ENCODE measurements around the gene STXBP1. TPM values are rescaled to one million over a fixed set of nuclear protein-coding genes. Genes with fewer than 3 reads are reported as not detected.

STXBP1 gene
- polyA plus RNA-seq, 2 of the 4 experiments (the other 2 are of a cell fraction), result 13.3 to 22.6 TPM

GRCh38 chr9:127735530-127736185 lies 123.6 kb downstream of the STXBP1 start:
- POLR2A ChIA-PET, result interaction anchor here (0.9 to 2.0 kb wide), 8 partner anchors 20 to 285 kb away, joined by 3 to 12 read pairs (median 4); partner anchors contain the start of genes CDK9, LRSAM1, PTRH1 and RPL12
- CTCF ChIA-PET, result interaction anchor here (0.6 to 15.7 kb wide), 58 partner anchors 11 to 535 kb away, joined by 3 to 243 read pairs (median 8); partner anchors contain the start of genes CDK9, CFAP157, PIP5KL1 and PTRH1
- TF ChIP-seq KDM5A (IDR thresholded peaks at IDR 0.05) (no peak), SMC3 (IDR thresholded peaks at IDR 0.05) (peak; percentile 2; the same call in 1 of the 3 replicates)
- Histone ChIP-seq H3K27ac (no peak overlapping the region), H3K4me1 (peaks cover 19% of the 10 kb centered on the region), H3K4me3 (no peak overlapping the region), H3K4me2 (peak overlapping the region; percentile 39), H3K9me3 (no peaks in the 10 kb centered on the region)
- 25% methylated on average over 15 of the region's 15 CpGs for WGBS (ENCODE audit: missing lambda C conversion rate)
- FAIRE-seq (no peak), DNase-seq (ENCODE audit: low read depth in 1 of 2, low spot score in 1 of 2) (no peak), ATAC-seq (no peak)

- FAIRE-seq, result no peak
- no peak for TF ChIP-seq TFCP2L1 (CRISPR knock-in tag; IDR thresholded peaks at IDR 0.05)
- no peak for TF ChIP-seq BHLHE40 (IDR thresholded peaks at IDR 0.05; ENCODE audit: low read depth, low read length)
- no peak for TF ChIP-seq KDM5A (IDR thresholded peaks at IDR 0.05)
- no peak for TF ChIP-seq ZC3H11A (IDR thresholded peaks at IDR 0.05)
- TF ChIP-seq ELK1 (IDR thresholded peaks at IDR 0.05; ENCODE audit: low read depth, low read length), result no peak
- TF ChIP-seq HOXB5 (CRISPR knock-in tag; IDR thresholded peaks at IDR 0.05), result no peak
- no peak for TF ChIP-seq ZFP36 (IDR thresholded peaks at IDR 0.05; ENCODE audit: borderline replicate concordance, partially characterized antibody)
- TF ChIP-seq JUN (IDR thresholded peaks at IDR 0.05), result no peak
- no peak for TF ChIP-seq RFX5 (IDR thresholded peaks at IDR 0.05)
- TF ChIP-seq FOSL2 (IDR thresholded peaks at IDR 0.05), result no peak
- TF ChIP-seq FOSL2 (CRISPR knock-in tag; IDR thresholded peaks at IDR 0.05), result no peak
- TF ChIP-seq E2F6 (IDR thresholded peaks at IDR 0.05; ENCODE audit: borderline replicate concordance, low read depth), result no peak
- TF ChIP-seq REST (IDR thresholded peaks at IDR 0.05), result no peak
- TF ChIP-seq EHMT2 (IDR thresholded peaks at IDR 0.05; ENCODE audit: low read depth), result no peak
- no peak overlapping the region for H3K4me2 ChIP-seq
- H3K4me3 ChIP-seq, result no peak overlapping the region
- ATAC-seq, result no peak
- H3K9me3 ChIP-seq, result no peaks in the 10 kb centered on the region
- peaks cover 39% of the 10 kb centered on the region for H3K4me1 ChIP-seq
- H3K27ac ChIP-seq, result no peak overlapping the region
- WGBS (ENCODE audit: missing lambda C conversion rate), result 78% methylated on average over 13 of the region's 13 CpGs
- ChIA-PET POLR2A (interaction anchor here (0.6 kb wide), 1 partner anchor 58 kb away, joined by 3 read pairs; no protein-coding TSS in a partner anchor), CTCF (interaction anchor here (1.0 to 9.6 kb wide), 6 partner anchors 9 to 184 kb away, joined by 3 to 114 read pairs (median 4); partner anchors contain the start of gene CDK9)
- DNase-seq (ENCODE audit: low read depth in 1 of 2, low spot score in 1 of 2), result no peak
Observed at GRCh38 chr9:127738666-127739065, 126.6 kb downstream of the STXBP1 start.
